GM23338 (cell line): ENCODE results near the gene CSPG4. TPM values are rescaled to one million over a fixed set of nuclear protein-coding genes. Genes with fewer than 3 reads are reported as not detected.
"Not testable (repeated sequence)": the region's sequence is repeated elsewhere in the genome, so short reads cannot be mapped to it uniquely, and the experiment has no call there.

Experiments used
- ATAC-seq: fragments of 200-7000 bp; cut with Tn5 transposase; 3 replicates; pipeline ENCODE4 v1.9.1; 2020
- DNase-seq: peaks from one replicate; pipeline ENCODE4 v3.0.0-alpha.2; 2015; ENCODE audit warnings: low spot score
- H2AFZ ChIP-seq: fragments of 200-600 bp; sonication (generic); 2 replicates; pipeline ENCODE4 v1.8.0; 2016; ENCODE audit warnings: antibody characterized with exemption, mild to moderate bottlenecking, moderate library complexity
- H3F3A ChIP-seq: fragments of 200-600 bp; sonication (generic); replicated peaks from 2 replicates; pipeline ENCODE4 v1.8.0; 2017; ENCODE audit warnings: antibody characterized with exemption, mixed run types, low read depth
- H3K27ac ChIP-seq: fragments of 200-600 bp; sonication (generic); 2 replicates; pipeline ENCODE4 v1.6.1; 2016; ENCODE audit warnings: low read depth
- H3K27me3 ChIP-seq: fragments of 200-600 bp; sonication (generic); 2 replicates; pipeline ENCODE4 v1.8.0; 2016; ENCODE audit warnings: mild to moderate bottlenecking, mixed run types, moderate library complexity; ENCODE audit not compliant: insufficient read depth
- H3K36me3 ChIP-seq: fragments of 200-600 bp; sonication (generic); 2 replicates; pipeline ENCODE4 v1.8.0; 2016; ENCODE audit warnings: mild to moderate bottlenecking; ENCODE audit not compliant: insufficient read depth
- H3K4me1 ChIP-seq: fragments of 200-600 bp; sonication (generic); 2 replicates; pipeline ENCODE4 v1.8.0; 2016; ENCODE audit warnings: mild to moderate bottlenecking, moderate library complexity; ENCODE audit not compliant: insufficient read depth
- H3K4me2 ChIP-seq: fragments of 200-600 bp; sonication (generic); 2 replicates; pipeline ENCODE4 v1.7.1; 2017; ENCODE audit warnings: mixed run types
- H3K4me3 ChIP-seq: fragments of 200-600 bp; sonication (generic); 2 replicates; pipeline ENCODE4 v1.6.1; 2016; ENCODE audit warnings: mixed run types
- H3K79me2 ChIP-seq: fragments of 200-600 bp; sonication (generic); replicated peaks from 2 replicates; pipeline ENCODE4 v1.8.0; 2017; ENCODE audit warnings: mild to moderate bottlenecking; ENCODE audit not compliant: insufficient read depth
- H3K9me2 ChIP-seq: fragments of 200-600 bp; sonication (generic); 2 replicates; pipeline ENCODE4 v1.8.0; 2017; ENCODE audit not compliant: insufficient read depth
- H4K20me1 ChIP-seq: fragments of 200-600 bp; sonication (generic); replicated peaks from 2 replicates; pipeline ENCODE4 v1.8.0; 2017; ENCODE audit warnings: mild to moderate bottlenecking; ENCODE audit not compliant: insufficient read depth
- H3K27ac Mint-ChIP-seq: 2 replicates; pipeline ENCODE4 v1.8.0; 2020; ENCODE audit warnings: inconsistent platforms, mild to moderate bottlenecking, moderate library complexity, mixed read lengths
- H3K27me3 Mint-ChIP-seq: 3 replicates; pipeline ENCODE4 v1.8.0; 2022; ENCODE audit warnings: low read depth, mild to moderate bottlenecking, moderate library complexity, mixed read lengths, inconsistent platforms; ENCODE audit not compliant: insufficient read depth, poor library complexity
- H3K36me3 Mint-ChIP-seq: 3 replicates; pipeline ENCODE4 v1.8.0; 2021; ENCODE audit warnings: low read depth, mild to moderate bottlenecking, inconsistent platforms, moderate library complexity, mixed read lengths
- H3K4me1 Mint-ChIP-seq: 3 replicates; pipeline ENCODE4 v1.8.0; 2020; ENCODE audit warnings: mild to moderate bottlenecking, inconsistent platforms, mixed read lengths
- H3K4me3 Mint-ChIP-seq: 3 replicates; pipeline ENCODE4 v1.8.0; 2021; ENCODE audit warnings: moderate library complexity, mild to moderate bottlenecking, inconsistent platforms, mixed read lengths
- H3K9me3 Mint-ChIP-seq: 3 replicates; pipeline ENCODE4 v1.8.0; 2020; ENCODE audit warnings: moderate library complexity, mild to moderate bottlenecking, inconsistent platforms, mixed read lengths
- CREB1 ChIP-seq: fragments of 250-450 bp; sonication (Bioruptor Pico); IDR thresholded peaks from 2 replicates; pipeline ENCODE4 v1.5.0; 2020; ENCODE audit warnings: low read depth, mild to moderate bottlenecking, moderate library complexity
- CTCF ChIP-seq, 2 experiments: fragments of 200-600 bp in 1 of 2; sonication (generic) in 1 of 2; conservative IDR thresholded peaks; 2 replicates each; pipeline versions ENCODE4 v1.5.1 to v1.6.1; 2016 to 2017; ENCODE audit warnings: antibody characterized with exemption in 2 of 2, low read depth in 2 of 2, mild to moderate bottlenecking in 2 of 2, moderate library complexity in 1 of 2
- JUNB ChIP-seq: IDR thresholded peaks from one replicate; pipeline ENCODE4 v1.6.1; 2016; ENCODE audit warnings: antibody characterized with exemption; ENCODE audit not compliant: unreplicated experiment
- NANOG ChIP-seq: IDR thresholded peaks from 2 replicates; pipeline ENCODE4 v1.6.1; 2016; ENCODE audit warnings: antibody characterized with exemption, borderline replicate concordance
- REST ChIP-seq: IDR thresholded peaks from one replicate; pipeline ENCODE4 v1.6.1; 2018; ENCODE audit warnings: antibody characterized with exemption; ENCODE audit not compliant: unreplicated experiment
- STAT1 ChIP-seq: IDR thresholded peaks from one replicate; pipeline ENCODE4 v1.6.1; 2016; ENCODE audit warnings: antibody characterized with exemption; ENCODE audit not compliant: unreplicated experiment
- ZNF114 ChIP-seq: fragments of 250-450 bp; sonication (Bioruptor Pico); IDR thresholded peaks from 2 replicates; pipeline ENCODE4 v1.5.0; 2020; ENCODE audit warnings: mild to moderate bottlenecking, moderate library complexity
- polyA plus RNA-seq: library from polyadenylated mRNA; unstranded; fragments of >200 nt; fragmentation: Nextera tagmentation; extraction: Ambion mirVana; gene quantifications from 2 replicates; pipeline ENCODE4 v1.2.1, GENCODE V29; 2016
- total RNA-seq: library from RNA; depleted of rRNA; stranded (reverse); fragments of >200 nt; shearing (Covaris generic); gene quantifications from 2 replicates; pipeline ENCODE4 v1.2.3, GENCODE V29; 2014

The CSPG4 gene
- total and polyA plus RNA-seq, 2 experiments from 2014 or later: 0.27 to 4.0 TPM

- Histone ChIP-seq H3F3A (no peaks in the 10 kb centered on the region), H2AFZ (no peak overlapping the region), H3K4me2 (no peak overlapping the region), H3K4me1 (peaks cover 8% of the 10 kb centered on the region), H3K36me3 (no peaks in the 10 kb centered on the region), H3K27ac (no peak overlapping the region), H3K27me3 (peaks cover 12% of the 10 kb centered on the region), H3K79me2 (no peaks in the 10 kb centered on the region), H3K9me2 (no peaks in the 10 kb centered on the region), H3K4me3 (no peak overlapping the region), H4K20me1 (no peaks in the 10 kb centered on the region)
- Mint-ChIP-seq H3K36me3 (no peaks in the 10 kb centered on the region), H3K27ac (no peak overlapping the region), H3K27me3 (peaks cover 16% of the 10 kb centered on the region), H3K4me3 (no peak overlapping the region; the same call in 2 of the 3 replicates), H3K4me1 (peaks cover 12% of the 10 kb centered on the region), H3K9me3 (no peaks in the 10 kb centered on the region)
- ATAC-seq: no peak
- no peak for DNase-seq
- TF ChIP-seq JUNB: no peak
- TF ChIP-seq REST: no peak
- TF ChIP-seq CREB1 (CRISPR knock-in tag): no peak
- TF ChIP-seq ZNF114: no peak
- TF ChIP-seq CTCF (conservative IDR thresholded peaks at IDR 0.05; ENCODE audit: low read depth in 2 of 2): no peak
- TF ChIP-seq NANOG: no peak
- no peak for TF ChIP-seq STAT1
These were observed 1.5 kb upstream of the CSPG4 start for GRCh38 chr15:75714195-75714594.

- Mint-ChIP-seq H3K4me3 (peak overlapping the region; percentile 63), H3K27ac (no peak overlapping the region), H3K9me3 (no peaks in the 10 kb centered on the region), H3K36me3 (no peaks in the 10 kb centered on the region), H3K4me1 (peaks cover 17% of the 10 kb centered on the region), H3K27me3 (peaks cover 16% of the 10 kb centered on the region)
- Histone ChIP-seq H3K27ac (no peak overlapping the region), H3K4me2 (peak overlapping the region; percentile 93), H4K20me1 (no peaks in the 10 kb centered on the region), H3K9me2 (no peaks in the 10 kb centered on the region), H3F3A (no peaks in the 10 kb centered on the region), H3K27me3 (peaks cover 12% of the 10 kb centered on the region), H3K79me2 (no peaks in the 10 kb centered on the region), H2AFZ (peak overlapping the region; percentile 98), H3K36me3 (no peaks in the 10 kb centered on the region), H3K4me1 (peaks cover 8% of the 10 kb centered on the region), H3K4me3 (peak overlapping the region; percentile 79)
- ATAC-seq (peak; percentile 33), DNase-seq (peak; percentile 61)
- TF ChIP-seq CTCF (conservative IDR thresholded peaks at IDR 0.05; ENCODE audit: low read depth in 2 of 2): no peak
These were observed 769 bp upstream of the CSPG4 start for GRCh38 chr15:75713338-75713895.

- not testable (repeated sequence) for H3K36me3 Mint-ChIP-seq, H3F3A ChIP-seq, H3K9me3 Mint-ChIP-seq, H2AFZ ChIP-seq, H3K27ac Mint-ChIP-seq, H3K4me1 ChIP-seq, H3K4me3 ChIP-seq, ATAC-seq, H3K79me2 ChIP-seq, H3K9me2 ChIP-seq, H4K20me1 ChIP-seq, DNase-seq, H3K36me3 ChIP-seq, H3K4me2 ChIP-seq, H3K27ac ChIP-seq
- H3K4me3 Mint-ChIP-seq: peak overlapping the region; percentile 49; the same call in 2 of the 3 replicates
- H3K4me1 Mint-ChIP-seq: peaks cover 24% of the 10 kb centered on the region
- peaks cover 18% of the 10 kb centered on the region for H3K27me3 Mint-ChIP-seq
- H3K27me3 ChIP-seq: peaks cover 12% of the 10 kb centered on the region
These were observed 1.2 kb downstream of the CSPG4 start for GRCh38 chr15:75711495-75711894.

GRCh38 chr15:75710874-75711273, 1.8 kb downstream of the CSPG4 start:
- Mint-ChIP-seq H3K27me3 (peaks cover 18% of the 10 kb centered on the region), H3K4me1 (peaks cover 28% of the 10 kb centered on the region)
- peaks cover 12% of the 10 kb centered on the region for H3K27me3 ChIP-seq
- not testable (repeated sequence) for H3K79me2 ChIP-seq, H3F3A ChIP-seq, H3K4me2 ChIP-seq, H3K36me3 ChIP-seq, H3K9me3 Mint-ChIP-seq, H3K9me2 ChIP-seq, H4K20me1 ChIP-seq, DNase-seq, H3K4me3 Mint-ChIP-seq, H3K4me3 ChIP-seq, H3K4me1 ChIP-seq, H3K36me3 Mint-ChIP-seq, H3K27ac ChIP-seq, ATAC-seq, H3K27ac Mint-ChIP-seq, H2AFZ ChIP-seq
